ENCODE data around the gene SLC13A4.

GRCh38 chr7:135745703-135746312 lies 17.8 kb upstream of the SLC13A4 start:
- no peak for TF ChIP-seq EZH2 (IDR thresholded peaks at IDR 0.05; ENCODE audit: borderline replicate concordance, low read depth, low read length, severe bottlenecking)
- TF ChIP-seq, protein P1, sequence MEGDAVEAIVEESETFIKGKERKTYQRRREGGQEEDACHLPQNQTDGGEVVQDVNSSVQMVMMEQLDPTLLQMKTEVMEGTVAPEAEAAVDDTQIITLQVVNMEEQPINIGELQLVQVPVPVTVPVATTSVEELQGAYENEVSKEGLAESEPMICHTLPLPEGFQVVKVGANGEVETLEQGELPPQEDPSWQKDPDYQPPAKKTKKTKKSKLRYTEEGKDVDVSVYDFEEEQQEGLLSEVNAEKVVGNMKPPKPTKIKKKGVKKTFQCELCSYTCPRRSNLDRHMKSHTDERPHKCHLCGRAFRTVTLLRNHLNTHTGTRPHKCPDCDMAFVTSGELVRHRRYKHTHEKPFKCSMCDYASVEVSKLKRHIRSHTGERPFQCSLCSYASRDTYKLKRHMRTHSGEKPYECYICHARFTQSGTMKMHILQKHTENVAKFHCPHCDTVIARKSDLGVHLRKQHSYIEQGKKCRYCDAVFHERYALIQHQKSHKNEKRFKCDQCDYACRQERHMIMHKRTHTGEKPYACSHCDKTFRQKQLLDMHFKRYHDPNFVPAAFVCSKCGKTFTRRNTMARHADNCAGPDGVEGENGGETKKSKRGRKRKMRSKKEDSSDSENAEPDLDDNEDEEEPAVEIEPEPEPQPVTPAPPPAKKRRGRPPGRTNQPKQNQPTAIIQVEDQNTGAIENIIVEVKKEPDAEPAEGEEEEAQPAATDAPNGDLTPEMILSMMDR (IDR thresholded peaks at IDR 0.05; ENCODE audit: borderline replicate concordance, extremely low read depth, low read length, poor library complexity, severe bottlenecking) = no peak

Measured in DND-41 (cell line).